Endothelial cell of umbilical vein (primary cell): Measurements from ENCODE around the gene HEPHL1. TPM values are rescaled to one million over a fixed set of nuclear protein-coding genes. Genes with fewer than 3 reads are reported as not detected.

ENCODE experiments used
- BruUV-seq: library from RNA; stranded (reverse); fragments of 400-500 nt; replicated peaks from 2 replicates; lab custom pipeline; 2021; lab: Mats Ljungman, UMichigan
- CTCF ChIA-PET: fragments of 300-600, 350-600 bp; sonication (Branson Sonifier 250); formaldehyde crosslinking; loops from one replicate; lab custom pipeline; 2021; ENCODE audit warnings: antibody characterized with exemption, inconsistent platforms; lab: Charles Lee
- POLR2A ChIA-PET: fragments of 300-600, 350-600 bp; sonication (Branson Sonifier 250); formaldehyde crosslinking; loops from one replicate; lab custom pipeline; 2021; ENCODE audit warnings: antibody characterized with exemption, inconsistent platforms; lab: Charles Lee
- DNase-seq: peaks from one replicate; pipeline ENCODE4 v3.0.0-alpha.2; 2011; ENCODE audit warnings: low read depth, low spot score
- FAIRE-seq: peaks from 2 replicates; lab custom pipeline; 2011; peaks lifted over from hg19 to GRCh38; lab: Jason Lieb, UNC
- H2AFZ ChIP-seq: 2 replicates; pipeline ENCODE4 v1.6.0; 2012; ENCODE audit warnings: low read depth, low read length, control low read depth, inconsistent platforms
- H3K27ac ChIP-seq: 2 replicates; pipeline ENCODE4 v1.5.1; 2011; ENCODE audit warnings: low read depth, mild to moderate bottlenecking, control low read depth, low read length, moderate library complexity; ENCODE audit not compliant: insufficient read depth
- H3K27me3 ChIP-seq, 2 experiments: 2 replicates each; pipeline versions ENCODE4 v1.6.0 to v1.6.1; 2011; ENCODE audit warnings: low read length in 2 of 2, mixed read lengths in 1 of 2; ENCODE audit not compliant: control insufficient read depth in 2 of 2, insufficient read depth in 2 of 2
- H3K36me3 ChIP-seq, 2 experiments: 2 replicates in 1 of 2; 3 replicates in 1 of 2; pipeline ENCODE4 v1.5.1; 2011; ENCODE audit warnings: low read length in 2 of 2, mild to moderate bottlenecking in 1 of 2, moderate library complexity in 1 of 2; ENCODE audit not compliant: control insufficient read depth in 2 of 2, insufficient read depth in 2 of 2; ENCODE audit errors: extremely low read depth in 1 of 2
- H3K4me1 ChIP-seq: 3 replicates; pipeline ENCODE4 v1.5.1; 2011; ENCODE audit warnings: mild to moderate bottlenecking, low read length; ENCODE audit not compliant: control insufficient read depth, insufficient read depth; ENCODE audit errors: extremely low read depth
- H3K4me2 ChIP-seq: 2 replicates; pipeline ENCODE4 v1.6.1; 2011; ENCODE audit warnings: low read length, control low read depth, mixed read lengths; ENCODE audit not compliant: insufficient read depth
- H3K4me3 ChIP-seq, 3 experiments: fragments of 200-600 bp in 1 of 3; sonication (generic), shearing (Covaris generic) in 1 of 3; replicated peaks in 1 of 3; 2 replicates each; pipeline ENCODE4 v1.5.1; 2011 to 2016; ENCODE audit warnings: control low read depth in 3 of 3, low read length in 3 of 3, mild to moderate bottlenecking in 2 of 3, inconsistent platforms in 1 of 3, low read depth in 1 of 3, moderate library complexity in 1 of 3; ENCODE audit not compliant: insufficient read depth in 1 of 3
- H3K79me2 ChIP-seq: 2 replicates; pipeline ENCODE4 v1.6.0; 2012; ENCODE audit warnings: low read length, inconsistent platforms; ENCODE audit not compliant: control insufficient read depth, insufficient read depth
- H3K9ac ChIP-seq: replicated peaks from 2 replicates; pipeline ENCODE3; 2011; ENCODE audit warnings: low read length, control low read depth; ENCODE audit not compliant: insufficient read depth; ENCODE audit errors: extremely low read depth
- H3K9me1 ChIP-seq: replicated peaks from 3 replicates; pipeline ENCODE4 v1.6.0; 2011; ENCODE audit warnings: mild to moderate bottlenecking, low read length; ENCODE audit not compliant: control insufficient read depth, insufficient read depth; ENCODE audit errors: extremely low read depth
- H3K9me3 ChIP-seq: replicated peaks from 2 replicates; pipeline ENCODE4 v1.5.1; 2012; ENCODE audit warnings: low read length, inconsistent platforms; ENCODE audit not compliant: control insufficient read depth, insufficient read depth
- H4K20me1 ChIP-seq: replicated peaks from 2 replicates; pipeline ENCODE3; 2011; ENCODE audit warnings: mild to moderate bottlenecking, low read length; ENCODE audit not compliant: control insufficient read depth, insufficient read depth; ENCODE audit errors: extremely low read depth
- EZH2 ChIP-seq: IDR thresholded peaks from 2 replicates; pipeline ENCODE4 v1.6.1; 2012; ENCODE audit warnings: borderline replicate concordance, low read depth, mild to moderate bottlenecking, moderate library complexity, low read length, inconsistent platforms; ENCODE audit not compliant: severe bottlenecking
- FOS ChIP-seq: IDR thresholded peaks from 2 replicates; pipeline ENCODE4 v1.6.1; 2011; ENCODE audit warnings: mild to moderate bottlenecking, low read length, moderate library complexity, borderline replicate concordance; ENCODE audit not compliant: insufficient read depth
- GATA2 ChIP-seq: IDR thresholded peaks from 2 replicates; pipeline ENCODE4 v1.7.0; 2011; ENCODE audit warnings: low read depth, mild to moderate bottlenecking, moderate library complexity, mixed read lengths, low read length; ENCODE audit not compliant: insufficient read length, insufficient read depth
- JUN ChIP-seq: IDR thresholded peaks from 2 replicates; pipeline ENCODE4 v1.6.1; 2011; ENCODE audit warnings: borderline replicate concordance, low read depth; ENCODE audit not compliant: insufficient read length, insufficient read depth
- MYC ChIP-seq: IDR thresholded peaks from one replicate; pipeline ENCODE4 v1.6.1; 2011; ENCODE audit warnings: mild to moderate bottlenecking, low read depth, low read length
- POLR2A ChIP-seq: IDR thresholded peaks from 2 replicates; pipeline ENCODE4 v1.6.1; 2012; ENCODE audit warnings: low read depth, mild to moderate bottlenecking, control low read depth, low read length
- POLR2AphosphoS5 ChIP-seq: IDR thresholded peaks from 2 replicates; pipeline ENCODE4 v1.6.1; 2012; ENCODE audit warnings: low read depth, mild to moderate bottlenecking, control low read depth, low read length, moderate library complexity; ENCODE audit not compliant: insufficient read depth
- dilution Hi-C: fragments of 300-500 bp; cut with MboI; formaldehyde crosslinking; loops from one replicate; pipeline ENCODE4 v1.15.0; 2019; ENCODE audit warnings: low sequenced_read_pairs; ENCODE audit not compliant: extremely low pct_ligation_motif_present
- intact Hi-C: fragments of 100-400 bp; cut with micrococcal nuclease; formaldehyde crosslinking; loops from one replicate; pipeline ENCODE4 v1.10.0; 2022
- polyA plus RNA-seq, 4 experiments: library from polyadenylated mRNA; depleted of rRNA in 3 of 4; stranded (reverse) in 3 of 4; unstranded in 1 of 4; fragments of >200 nt; gene quantifications; 2 replicates each; pipeline versions ENCODE4 v1.2.1 to v1.2.3, GENCODE V29; 2011 to 2012; ENCODE audit warnings: missing spikeins in 1 of 4
- total RNA-seq: library from RNA; stranded (reverse); gene quantifications from 2 replicates; pipeline ENCODE4 v1.2.3, GENCODE V29; 2021
- TF ChIP-seq, protein P1 (sequence below): IDR thresholded peaks from 2 replicates; pipeline ENCODE4 v1.6.1; 2011; ENCODE audit not compliant: insufficient read depth, insufficient read length
- TF ChIP-seq, protein P2 (sequence below), 2 donors: IDR thresholded peaks; 1 replicate in 1 of 2; 2 replicates in 1 of 2; pipeline ENCODE4 v1.5.1; 2011; ENCODE audit warnings: low read length in 2 of 2, mild to moderate bottlenecking in 2 of 2, moderate library complexity in 2 of 2, control low read depth in 1 of 2, inconsistent platforms in 1 of 2, low read depth in 1 of 2; ENCODE audit not compliant: insufficient read depth in 1 of 2; ENCODE audit errors: extremely low read depth in 1 of 2

HEPHL1 gene
- total and polyA plus RNA-seq, 2 donors (not counting 3 experiments of a cell fraction or from before 2014, with no cell fraction given): not detected

DNA sequence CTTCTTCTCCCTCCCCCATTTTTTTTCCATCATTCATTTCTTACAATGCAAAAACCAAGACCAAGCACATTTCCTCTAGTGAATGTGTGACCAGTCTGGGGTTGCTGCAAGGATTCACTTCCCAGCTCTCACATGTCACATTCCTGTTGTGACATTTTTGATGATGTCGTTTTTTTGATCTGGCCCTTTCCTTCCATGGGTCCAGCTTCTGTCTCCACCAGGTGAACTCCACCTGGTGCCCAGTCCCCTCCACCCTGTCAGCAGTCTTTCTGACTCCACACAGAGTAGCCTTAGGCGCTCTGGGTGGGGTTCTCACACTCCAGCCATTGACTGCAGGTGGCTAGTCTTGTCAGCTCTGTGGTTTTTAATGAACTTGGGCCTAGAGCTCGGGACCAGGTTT, 123.1 kb downstream of the HEPHL1 start:
- Histone ChIP-seq H3K4me1 (peaks cover 35% of the 10 kb centered on the region), H3K36me3 (no peaks in the 10 kb centered on the region), H3K9me1 (no peaks in the 10 kb centered on the region), H3K27ac (no peak overlapping the region), H3K9ac (no peak overlapping the region), H3K4me3 (no peak overlapping the region), H3K27me3 (no peaks in the 10 kb centered on the region), H2AFZ (no peak overlapping the region), H3K79me2 (peaks cover 71% of the 10 kb centered on the region), H4K20me1 (no peaks in the 10 kb centered on the region), H3K9me3 (no peaks in the 10 kb centered on the region), H3K4me2 (no peak overlapping the region)
- CTCF ChIA-PET: interaction anchor here (1.1 to 1.5 kb wide), 2 partner anchors 9 to 40 kb away, joined by 3 to 4 read pairs; no protein-coding TSS in a partner anchor
- FAIRE-seq (no peak), DNase-seq (no peak)
- TF ChIP-seq POLR2AphosphoS5 (no peak), POLR2A (no peak), FOS (no peak), MYC (no peak), GATA2 (no peak), JUN (no peak), EZH2 (no peak)
- TF ChIP-seq, protein P1, sequence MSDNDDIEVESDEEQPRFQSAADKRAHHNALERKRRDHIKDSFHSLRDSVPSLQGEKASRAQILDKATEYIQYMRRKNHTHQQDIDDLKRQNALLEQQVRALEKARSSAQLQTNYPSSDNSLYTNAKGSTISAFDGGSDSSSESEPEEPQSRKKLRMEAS: no peak
- TF ChIP-seq, protein P2, sequence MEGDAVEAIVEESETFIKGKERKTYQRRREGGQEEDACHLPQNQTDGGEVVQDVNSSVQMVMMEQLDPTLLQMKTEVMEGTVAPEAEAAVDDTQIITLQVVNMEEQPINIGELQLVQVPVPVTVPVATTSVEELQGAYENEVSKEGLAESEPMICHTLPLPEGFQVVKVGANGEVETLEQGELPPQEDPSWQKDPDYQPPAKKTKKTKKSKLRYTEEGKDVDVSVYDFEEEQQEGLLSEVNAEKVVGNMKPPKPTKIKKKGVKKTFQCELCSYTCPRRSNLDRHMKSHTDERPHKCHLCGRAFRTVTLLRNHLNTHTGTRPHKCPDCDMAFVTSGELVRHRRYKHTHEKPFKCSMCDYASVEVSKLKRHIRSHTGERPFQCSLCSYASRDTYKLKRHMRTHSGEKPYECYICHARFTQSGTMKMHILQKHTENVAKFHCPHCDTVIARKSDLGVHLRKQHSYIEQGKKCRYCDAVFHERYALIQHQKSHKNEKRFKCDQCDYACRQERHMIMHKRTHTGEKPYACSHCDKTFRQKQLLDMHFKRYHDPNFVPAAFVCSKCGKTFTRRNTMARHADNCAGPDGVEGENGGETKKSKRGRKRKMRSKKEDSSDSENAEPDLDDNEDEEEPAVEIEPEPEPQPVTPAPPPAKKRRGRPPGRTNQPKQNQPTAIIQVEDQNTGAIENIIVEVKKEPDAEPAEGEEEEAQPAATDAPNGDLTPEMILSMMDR (IDR thresholded peaks at IDR 0.05; ENCODE audit: extremely low read depth in 1 of 2, insufficient read depth in 1 of 2, low read depth in 1 of 2, low read length in 2 of 2): no peak
- POLR2A ChIA-PET: interaction anchor here (1.3 kb wide), 1 partner anchor 9 kb away, joined by 4 read pairs; no protein-coding TSS in a partner anchor
- dilution Hi-C loops: no loop called here
- intact Hi-C loops: no loop called here
- BruUV-seq: no TSS peak
